WTC11 (cell line): ENCODE results near the gene PPOX.

Experiments used
- SP1 ChIP-seq: sonication (generic); formaldehyde crosslinking; conservative IDR thresholded peaks from 2 replicates; pipeline ENCODE4 v1.8.1; 2022; ENCODE audit warnings: missing genetic modification reagents
- TF ChIP-seq, protein P1 (sequence below): fragments of 200-600 bp; IDR thresholded peaks from 2 replicates; pipeline ENCODE4 v1.8.0; 2022; ENCODE audit warnings: antibody characterized with exemption

GRCh38 chr1:161163793-161164192 is 2.4 kb upstream of the PPOX start:
- TF ChIP-seq, protein P1, sequence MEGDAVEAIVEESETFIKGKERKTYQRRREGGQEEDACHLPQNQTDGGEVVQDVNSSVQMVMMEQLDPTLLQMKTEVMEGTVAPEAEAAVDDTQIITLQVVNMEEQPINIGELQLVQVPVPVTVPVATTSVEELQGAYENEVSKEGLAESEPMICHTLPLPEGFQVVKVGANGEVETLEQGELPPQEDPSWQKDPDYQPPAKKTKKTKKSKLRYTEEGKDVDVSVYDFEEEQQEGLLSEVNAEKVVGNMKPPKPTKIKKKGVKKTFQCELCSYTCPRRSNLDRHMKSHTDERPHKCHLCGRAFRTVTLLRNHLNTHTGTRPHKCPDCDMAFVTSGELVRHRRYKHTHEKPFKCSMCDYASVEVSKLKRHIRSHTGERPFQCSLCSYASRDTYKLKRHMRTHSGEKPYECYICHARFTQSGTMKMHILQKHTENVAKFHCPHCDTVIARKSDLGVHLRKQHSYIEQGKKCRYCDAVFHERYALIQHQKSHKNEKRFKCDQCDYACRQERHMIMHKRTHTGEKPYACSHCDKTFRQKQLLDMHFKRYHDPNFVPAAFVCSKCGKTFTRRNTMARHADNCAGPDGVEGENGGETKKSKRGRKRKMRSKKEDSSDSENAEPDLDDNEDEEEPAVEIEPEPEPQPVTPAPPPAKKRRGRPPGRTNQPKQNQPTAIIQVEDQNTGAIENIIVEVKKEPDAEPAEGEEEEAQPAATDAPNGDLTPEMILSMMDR, result no peak
- TF ChIP-seq SP1 (CRISPR knock-in tag), result no peak
